SK-N-SH (cell line): Measurements from ENCODE around the gene SIGLEC1. TPM values are rescaled to one million over a fixed set of nuclear protein-coding genes. Genes with fewer than 3 reads are reported as not detected.
A peak's percentile ranks its signal among the peaks of the same experiment; 100 is the strongest.

Source experiments
- CTCF ChIA-PET: fragments of 300-600, 350-600 bp; formaldehyde crosslinking; extraction: SDS; loops from one replicate; lab custom pipeline; 2021; lab: Yijun Ruan, JAX
- POLR2A ChIA-PET: fragments of 350-600 bp; sonication (Branson Sonifier 250); formaldehyde crosslinking; extraction: SDS; loops from one replicate; lab custom pipeline; 2020; ENCODE audit warnings: antibody characterized with exemption, inconsistent platforms; lab: Yijun Ruan, JAX
- DNase-seq: peaks from one replicate; pipeline ENCODE4 v3.0.0; 2012
- H2AFZ ChIP-seq: fragments of 200-600 bp; sonication (generic); 2 replicates; pipeline ENCODE4 v1.8.1; 2016; ENCODE audit warnings: antibody characterized with exemption, mild to moderate bottlenecking, low read depth
- H3F3A ChIP-seq: fragments of 200-600 bp; sonication (generic); replicated peaks from 2 replicates; pipeline ENCODE3; 2016; ENCODE audit warnings: antibody characterized with exemption, mild to moderate bottlenecking; ENCODE audit not compliant: insufficient read depth
- H3K27ac ChIP-seq, 2 experiments: fragments of 200-500 bp in 1 of 2; fragments of 200-600 bp in 1 of 2; sonication (Bioruptor generic) in 1 of 2; sonication (generic), shearing (Covaris generic) in 1 of 2; 2 replicates each; pipeline versions ENCODE4 v1.5.1 to v1.6.1; 2014 to 2016; ENCODE audit warnings: low read depth in 2 of 2, inconsistent platforms in 1 of 2, low read length in 1 of 2, mild to moderate bottlenecking in 1 of 2, mixed read lengths in 1 of 2
- H3K27me3 ChIP-seq: fragments of 200-600 bp; sonication (generic), shearing (Covaris generic); 2 replicates; pipeline ENCODE4 v1.6.1; 2016; ENCODE audit warnings: mixed run types; ENCODE audit not compliant: insufficient read depth
- H3K36me3 ChIP-seq, 2 experiments: fragments of 200-500 bp in 1 of 2; fragments of 200-600 bp in 1 of 2; sonication (Bioruptor generic) in 1 of 2; sonication (generic) in 1 of 2; replicated peaks in 1 of 2; 2 replicates each; pipeline versions ENCODE3 to v1.5.1; 2014 to 2016; ENCODE audit warnings: low read length in 1 of 2, mild to moderate bottlenecking in 1 of 2; ENCODE audit not compliant: insufficient read depth in 2 of 2, control insufficient read depth in 1 of 2
- H3K4me1 ChIP-seq, 2 experiments: fragments of 200-500 bp in 1 of 2; fragments of 200-600 bp in 1 of 2; sonication (Bioruptor generic) in 1 of 2; sonication (generic), shearing (Covaris generic) in 1 of 2; 2 replicates each; pipeline versions ENCODE4 v1.5.1 to v1.6.1; 2014 to 2016; ENCODE audit warnings: low read depth in 1 of 2, low read length in 1 of 2, mixed run types in 1 of 2; ENCODE audit not compliant: insufficient read depth in 2 of 2, control insufficient read depth in 1 of 2
- H3K4me2 ChIP-seq: fragments of 200-600 bp; sonication (generic), shearing (Covaris generic); 2 replicates; pipeline ENCODE4 v1.6.1; 2017; ENCODE audit warnings: mixed run types
- H3K4me3 ChIP-seq, 2 experiments: fragments of 200-500 bp in 1 of 2; fragments of 200-600 bp in 1 of 2; sonication (Bioruptor generic) in 1 of 2; sonication (generic), shearing (Covaris generic) in 1 of 2; 2 replicates each; pipeline versions ENCODE4 v1.5.1 to v1.8.1; 2014 to 2016; ENCODE audit warnings: low read depth in 2 of 2, inconsistent platforms in 1 of 2, low read length in 1 of 2, mild to moderate bottlenecking in 1 of 2, mixed read lengths in 1 of 2, moderate library complexity in 1 of 2
- H3K79me2 ChIP-seq: fragments of 200-600 bp; sonication (generic); 2 replicates; pipeline ENCODE4 v1.8.1; 2017; ENCODE audit warnings: mild to moderate bottlenecking; ENCODE audit not compliant: insufficient read depth
- H3K9ac ChIP-seq: fragments of 200-600 bp; sonication (generic); 2 replicates; pipeline ENCODE4 v1.6.1; 2017; ENCODE audit warnings: mixed run types
- H3K9me2 ChIP-seq: fragments of 200-600 bp; sonication (generic); 2 replicates; pipeline ENCODE4 v1.6.1; 2017; ENCODE audit warnings: mixed run types
- H3K9me3 ChIP-seq: fragments of 200-600 bp; sonication (generic); 2 replicates; pipeline ENCODE4 v1.6.1; 2017; ENCODE audit warnings: mixed run types, mild to moderate bottlenecking, moderate library complexity
- H4K20me1 ChIP-seq: fragments of 200-600 bp; sonication (generic); 2 replicates; pipeline ENCODE4 v1.6.1; 2017; ENCODE audit warnings: mild to moderate bottlenecking, mixed run types; ENCODE audit not compliant: insufficient read depth
- CHD2 ChIP-seq: fragments of 150-350 bp; IDR thresholded peaks from 2 replicates; pipeline ENCODE4 v1.6.1; 2018; ENCODE audit warnings: low read length; ENCODE audit not compliant: partially characterized antibody
- EP300 ChIP-seq, 2 experiments: IDR thresholded peaks; 2 replicates each; pipeline versions ENCODE4 v1.4.0 to v1.6.1; 2012; ENCODE audit warnings: borderline replicate concordance in 1 of 2, low read depth in 1 of 2, low read length in 1 of 2
- EZH2phosphoT487 ChIP-seq: fragments of 200-600 bp; sonication (generic); IDR thresholded peaks from 2 replicates; pipeline ENCODE4 v1.6.1; 2017; ENCODE audit warnings: low read depth, mixed run types, mild to moderate bottlenecking, antibody characterized with exemption, moderate library complexity, borderline replicate concordance
- FOXJ3 ChIP-seq: sonication (generic); formaldehyde crosslinking; IDR thresholded peaks from 2 replicates; pipeline ENCODE4 v1.5.1; 2020; ENCODE audit warnings: mild to moderate bottlenecking, missing genetic modification reagents
- GABPA ChIP-seq: IDR thresholded peaks from 2 replicates; pipeline ENCODE4 v1.4.0; 2012; ENCODE audit warnings: low read depth, mild to moderate bottlenecking
- IRF3 ChIP-seq: fragments of 150-350 bp; IDR thresholded peaks from 2 replicates; pipeline ENCODE4 v1.6.1; 2016; ENCODE audit warnings: mild to moderate bottlenecking, low read depth, low read length
- JUND ChIP-seq: IDR thresholded peaks from 2 replicates; pipeline ENCODE4 v1.4.0; 2012
- MXI1 ChIP-seq: IDR thresholded peaks from 2 replicates; pipeline ENCODE4 v1.6.1; 2012; ENCODE audit warnings: mild to moderate bottlenecking, low read depth, low read length, improper control_type of control experiment
- NFIC ChIP-seq: IDR thresholded peaks from 2 replicates; pipeline ENCODE4 v1.4.0; 2012; ENCODE audit warnings: borderline replicate concordance
- REST ChIP-seq: IDR thresholded peaks from 2 replicates; pipeline ENCODE4 v1.6.1; 2012; ENCODE audit warnings: mild to moderate bottlenecking, low read depth, low read length, moderate library complexity
- RFX5 ChIP-seq: IDR thresholded peaks from 2 replicates; pipeline ENCODE4 v1.6.1; 2012; ENCODE audit warnings: mild to moderate bottlenecking, improper control_type of control experiment, low read length
- RXRA ChIP-seq: IDR thresholded peaks from 2 replicates; pipeline ENCODE4 v1.4.0; 2012; ENCODE audit warnings: low read depth, mild to moderate bottlenecking, borderline replicate concordance
- TEAD4 ChIP-seq: IDR thresholded peaks from 2 replicates; pipeline ENCODE4 v1.4.0; 2012; ENCODE audit warnings: mild to moderate bottlenecking, borderline replicate concordance; ENCODE audit not compliant: insufficient read depth
- USF1 ChIP-seq: IDR thresholded peaks from 2 replicates; pipeline ENCODE4 v1.4.0; 2012; ENCODE audit warnings: low read depth, borderline replicate concordance
- WGBS: methylation state at CpG from one replicate; pipeline ENCODE4 v1.1.6; 2017; ENCODE audit warnings: low lambda C conversion rate; 5-methylcytosine and 5-hydroxymethylcytosine counted together
- polyA plus RNA-seq, 3 experiments: library from polyadenylated mRNA; depleted of rRNA; stranded (reverse); fragments of >200 nt; gene quantifications; 2 replicates each; pipeline ENCODE4 v1.2.3, GENCODE V29; 2012
- TF ChIP-seq, protein P1 (sequence below): IDR thresholded peaks from 2 replicates; pipeline ENCODE4; 2012
- TF ChIP-seq, protein P2 (sequence below): IDR thresholded peaks from 2 replicates; pipeline ENCODE4 v1.4.0; 2012; ENCODE audit warnings: low read depth
- TF ChIP-seq, protein P3 (sequence below): fragments of 150-350 bp; IDR thresholded peaks from 2 replicates; pipeline ENCODE4 v1.6.1; 2017; ENCODE audit warnings: antibody characterized with exemption, low read length, low read depth, borderline replicate concordance

SIGLEC1 gene
- polyA plus RNA-seq, 1 of the 3 experiments (the other 2 are of a cell fraction): not detected

GRCh38 chr20:3701061-3701998 is 11.1 kb downstream of the SIGLEC1 start:
- 59% methylated on average over 12 of the region's 13 CpGs for WGBS
- Histone ChIP-seq H3K79me2 (no peaks in the 10 kb centered on the region), H3F3A (no peaks in the 10 kb centered on the region), H3K4me1 (no peaks in the 10 kb centered on the region), H3K27ac (no peak overlapping the region)
- CTCF ChIA-PET: interaction anchor here (1.0 to 5.8 kb wide), 3 partner anchors 9 to 138 kb away, joined by 4 to 58 read pairs (median 5); no protein-coding TSS in a partner anchor
- TF ChIP-seq RXRA: no peak
- no peak for TF ChIP-seq USF1
- TF ChIP-seq NFIC: no peak
- no peak for TF ChIP-seq GABPA
- no peak for TF ChIP-seq JUND
- TF ChIP-seq, protein P1, sequence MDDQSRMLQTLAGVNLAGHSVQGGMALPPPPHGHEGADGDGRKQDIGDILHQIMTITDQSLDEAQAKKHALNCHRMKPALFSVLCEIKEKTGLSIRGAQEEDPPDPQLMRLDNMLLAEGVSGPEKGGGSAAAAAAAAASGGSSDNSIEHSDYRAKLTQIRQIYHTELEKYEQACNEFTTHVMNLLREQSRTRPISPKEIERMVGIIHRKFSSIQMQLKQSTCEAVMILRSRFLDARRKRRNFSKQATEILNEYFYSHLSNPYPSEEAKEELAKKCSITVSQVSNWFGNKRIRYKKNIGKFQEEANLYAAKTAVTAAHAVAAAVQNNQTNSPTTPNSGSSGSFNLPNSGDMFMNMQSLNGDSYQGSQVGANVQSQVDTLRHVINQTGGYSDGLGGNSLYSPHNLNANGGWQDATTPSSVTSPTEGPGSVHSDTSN: no peak
- TF ChIP-seq, protein P2, sequence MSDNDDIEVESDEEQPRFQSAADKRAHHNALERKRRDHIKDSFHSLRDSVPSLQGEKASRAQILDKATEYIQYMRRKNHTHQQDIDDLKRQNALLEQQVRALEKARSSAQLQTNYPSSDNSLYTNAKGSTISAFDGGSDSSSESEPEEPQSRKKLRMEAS: no peak
- TF ChIP-seq EZH2phosphoT487: no peak
- no peak for TF ChIP-seq REST
- TF ChIP-seq RFX5: no peak
- no peak for TF ChIP-seq TEAD4
- no peak for TF ChIP-seq CHD2
- no peak for TF ChIP-seq EP300 (IDR thresholded peaks at IDR 0.05; ENCODE audit: borderline replicate concordance in 1 of 2, low read depth in 1 of 2, low read length in 1 of 2)
- no peak for TF ChIP-seq FOXJ3 (CRISPR knock-in tag)
- no peak for TF ChIP-seq IRF3
- TF ChIP-seq, protein P3, sequence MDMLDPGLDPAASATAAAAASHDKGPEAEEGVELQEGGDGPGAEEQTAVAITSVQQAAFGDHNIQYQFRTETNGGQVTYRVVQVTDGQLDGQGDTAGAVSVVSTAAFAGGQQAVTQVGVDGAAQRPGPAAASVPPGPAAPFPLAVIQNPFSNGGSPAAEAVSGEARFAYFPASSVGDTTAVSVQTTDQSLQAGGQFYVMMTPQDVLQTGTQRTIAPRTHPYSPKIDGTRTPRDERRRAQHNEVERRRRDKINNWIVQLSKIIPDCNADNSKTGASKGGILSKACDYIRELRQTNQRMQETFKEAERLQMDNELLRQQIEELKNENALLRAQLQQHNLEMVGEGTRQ: no peak
- TF ChIP-seq MXI1: no peak
- TF ChIP-seq, all 33 proteins: peak for 0
- Histone ChIP-seq H3K27me3 (no peaks in the 10 kb centered on the region), H3K36me3 (no peaks in the 10 kb centered on the region), H3K9me3 (no peaks in the 10 kb centered on the region), H3K4me3 (no peak overlapping the region), H3K4me2 (no peak overlapping the region), H3K9ac (no peak overlapping the region), H2AFZ (no peak overlapping the region), H3K9me2 (no peaks in the 10 kb centered on the region), H4K20me1 (no peaks in the 10 kb centered on the region)
- DNase-seq: peak; percentile 7
- POLR2A ChIA-PET: no interaction called here
